HEK293 (cell line): ENCODE measurements around the gene DLG2.

ENCODE experiments used
- BCL11A ChIP-seq: fragments of 450-650 bp; formaldehyde crosslinking; IDR thresholded peaks from 2 replicates; pipeline ENCODE4 v1.5.1; 2016; ENCODE audit warnings: low read depth, missing biosample characterization, missing genetic modification characterization
- KLF16 ChIP-seq: fragments of 450-650 bp; formaldehyde crosslinking; IDR thresholded peaks from 2 replicates; pipeline ENCODE4 v1.5.1; 2017; ENCODE audit warnings: missing biosample characterization, missing genetic modification characterization
- OVOL3 ChIP-seq: fragments of 450-650 bp; formaldehyde crosslinking; IDR thresholded peaks from 2 replicates; pipeline ENCODE4 v1.5.1; 2016; ENCODE audit warnings: missing biosample characterization, missing genetic modification characterization
- PATZ1 ChIP-seq: fragments of 450-650 bp; formaldehyde crosslinking; IDR thresholded peaks from 2 replicates; pipeline ENCODE4 v1.5.1; 2016; ENCODE audit warnings: missing biosample characterization, missing genetic modification characterization
- ZBTB10 ChIP-seq: fragments of 450-650 bp; formaldehyde crosslinking; IDR thresholded peaks from 2 replicates; pipeline ENCODE4 v1.5.1; 2016; ENCODE audit warnings: missing biosample characterization, missing genetic modification characterization
- ZBTB20 ChIP-seq: fragments of 450-650 bp; formaldehyde crosslinking; IDR thresholded peaks from 2 replicates; pipeline ENCODE4 v1.5.1; 2016; ENCODE audit warnings: missing biosample characterization, missing genetic modification characterization
- ZBTB44 ChIP-seq: fragments of 450-650 bp; IDR thresholded peaks from 2 replicates; pipeline ENCODE4 v1.5.1; 2018; ENCODE audit warnings: missing biosample characterization, mild to moderate bottlenecking, missing genetic modification characterization
- ZNF274 ChIP-seq, 2 experiments: fragments of 200-500 bp in 1 of 2; fragments of 450-650 bp in 1 of 2; sonication (Bioruptor generic) in 1 of 2; formaldehyde crosslinking in 1 of 2; IDR thresholded peaks; 2 replicates each; pipeline versions ENCODE4 v1.5.1 to v1.6.1; 2014 to 2016; ENCODE audit warnings: borderline replicate concordance in 1 of 2, inconsistent platforms in 1 of 2, low read length in 1 of 2, missing biosample characterization in 1 of 2, missing genetic modification characterization in 1 of 2
- ZNF324 ChIP-seq: fragments of 450-650 bp; formaldehyde crosslinking; IDR thresholded peaks from 2 replicates; pipeline ENCODE4 v1.5.1; 2016; ENCODE audit warnings: missing biosample characterization, missing genetic modification characterization
- ZNF518A ChIP-seq: fragments of 450-650 bp; formaldehyde crosslinking; conservative IDR thresholded peaks from 2 replicates; pipeline ENCODE4 v1.5.1; 2016; ENCODE audit warnings: low read depth, missing biosample characterization, missing genetic modification characterization

- TF ChIP-seq PATZ1 (tag by site-specific recombination) (no peak), ZBTB20 (no peak), ZNF518A (tag by site-specific recombination) (no peak), ZNF324 (tag by site-specific recombination) (no peak), ZNF274 (IDR thresholded peaks at IDR 0.05; ENCODE audit: low read length) (no peak), ZNF274 (tag by site-specific recombination; IDR thresholded peaks at IDR 0.05; ENCODE audit: borderline replicate concordance) (no peak), KLF16 (tag by site-specific recombination) (no peak), ZBTB44 (tag by site-specific recombination) (no peak), ZBTB10 (no peak), OVOL3 (tag by site-specific recombination) (no peak), BCL11A (tag by site-specific recombination) (no peak)
Observed at GRCh38 chr11:84847842-84848241, 779.3 kb downstream of the DLG2 start.
